LNCAP (cell line): ENCODE measurements around the gene CHMP2A.

Experiments used
- CTCF ChIP-seq: fragments of 450-650 bp; IDR thresholded peaks from 2 replicates; pipeline ENCODE4 v1.5.1; 2017; ENCODE audit warnings: mild to moderate bottlenecking

Gene CHMP2A

DNA sequence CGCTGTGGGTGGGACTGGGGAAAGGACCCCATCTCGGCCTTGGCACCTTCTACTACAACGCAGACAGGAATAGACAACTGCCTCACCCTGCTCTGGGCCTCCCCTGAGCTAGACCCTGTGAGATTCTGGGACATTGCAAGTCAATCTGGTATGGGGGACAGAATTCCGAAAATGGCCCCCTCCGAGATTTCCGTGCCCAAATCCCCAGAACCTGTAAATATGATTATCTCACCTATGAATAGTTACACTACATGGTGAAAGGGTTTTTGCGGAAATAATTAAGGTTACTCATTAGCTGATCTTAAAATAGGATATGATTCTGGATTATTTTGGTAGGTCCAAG is 34.7 kb downstream of the CHMP2A start:
- no peak for TF ChIP-seq CTCF

DNA sequence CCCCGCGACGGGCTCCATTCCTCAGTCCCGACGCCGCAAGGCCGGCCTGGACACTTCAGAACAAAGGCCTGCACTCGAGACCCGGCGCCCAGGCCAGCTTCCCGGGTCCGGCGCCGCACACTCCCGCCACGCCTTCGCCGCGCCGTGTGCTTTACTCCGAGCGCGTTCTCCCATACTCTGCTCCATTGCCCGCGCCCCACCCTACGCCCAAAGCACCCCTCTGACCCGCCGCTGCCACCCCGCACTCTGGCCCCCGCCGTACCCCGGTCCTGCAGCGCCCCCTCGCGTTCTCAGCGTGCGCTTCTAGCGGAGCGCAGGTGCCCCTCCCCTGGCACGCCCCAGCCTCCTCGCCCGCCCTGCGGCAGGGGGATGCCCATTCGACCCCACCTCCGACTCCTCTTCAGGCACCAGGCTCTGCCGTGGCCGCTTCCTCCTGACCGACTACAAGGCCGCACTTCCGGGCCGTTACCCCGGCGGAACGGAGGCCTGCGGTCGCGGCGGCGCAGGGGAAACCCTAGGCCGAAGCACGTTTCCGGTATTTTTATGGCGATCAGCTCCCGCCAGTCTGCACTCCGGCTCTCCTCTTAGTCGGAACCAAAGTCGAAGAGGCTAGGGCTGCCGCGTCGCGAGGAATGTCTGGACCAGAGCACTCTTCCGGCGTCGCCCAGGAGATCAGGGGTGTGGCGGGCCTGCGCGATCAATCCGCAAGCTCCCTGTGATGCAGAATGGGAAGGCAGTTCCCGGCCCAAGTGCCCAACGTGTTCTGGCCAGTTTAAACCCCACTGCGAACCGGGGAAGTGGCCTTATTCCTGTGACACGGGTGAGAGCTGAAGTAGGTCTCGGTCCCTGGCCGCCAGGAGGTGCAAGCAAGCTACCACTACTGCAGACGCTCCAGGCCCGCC is 35.3 kb downstream of the CHMP2A start, which contains the start of gene ZBTB45:
ZBTB45 (minus strand) TSS at position 456 of the 902 bp plus-strand sequence. CDS start 2,137 bp downstream, outside the sequence.
- peak; percentile 59 for TF ChIP-seq CTCF

DNA sequence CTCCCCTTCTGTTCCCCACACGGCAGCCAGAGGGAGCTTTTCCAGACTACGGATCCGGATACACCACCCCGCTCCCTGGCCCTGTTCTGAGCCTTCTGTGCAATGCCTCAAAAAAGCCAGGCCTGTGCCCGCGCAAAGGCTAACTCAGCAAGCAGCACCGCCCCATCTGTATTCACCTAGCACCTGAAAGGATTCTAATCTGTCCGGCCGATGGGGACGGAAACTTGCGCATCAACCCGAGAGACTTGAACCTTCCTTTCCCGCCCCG is 35.9 kb downstream of the CHMP2A start:
- no peak for TF ChIP-seq CTCF

DNA sequence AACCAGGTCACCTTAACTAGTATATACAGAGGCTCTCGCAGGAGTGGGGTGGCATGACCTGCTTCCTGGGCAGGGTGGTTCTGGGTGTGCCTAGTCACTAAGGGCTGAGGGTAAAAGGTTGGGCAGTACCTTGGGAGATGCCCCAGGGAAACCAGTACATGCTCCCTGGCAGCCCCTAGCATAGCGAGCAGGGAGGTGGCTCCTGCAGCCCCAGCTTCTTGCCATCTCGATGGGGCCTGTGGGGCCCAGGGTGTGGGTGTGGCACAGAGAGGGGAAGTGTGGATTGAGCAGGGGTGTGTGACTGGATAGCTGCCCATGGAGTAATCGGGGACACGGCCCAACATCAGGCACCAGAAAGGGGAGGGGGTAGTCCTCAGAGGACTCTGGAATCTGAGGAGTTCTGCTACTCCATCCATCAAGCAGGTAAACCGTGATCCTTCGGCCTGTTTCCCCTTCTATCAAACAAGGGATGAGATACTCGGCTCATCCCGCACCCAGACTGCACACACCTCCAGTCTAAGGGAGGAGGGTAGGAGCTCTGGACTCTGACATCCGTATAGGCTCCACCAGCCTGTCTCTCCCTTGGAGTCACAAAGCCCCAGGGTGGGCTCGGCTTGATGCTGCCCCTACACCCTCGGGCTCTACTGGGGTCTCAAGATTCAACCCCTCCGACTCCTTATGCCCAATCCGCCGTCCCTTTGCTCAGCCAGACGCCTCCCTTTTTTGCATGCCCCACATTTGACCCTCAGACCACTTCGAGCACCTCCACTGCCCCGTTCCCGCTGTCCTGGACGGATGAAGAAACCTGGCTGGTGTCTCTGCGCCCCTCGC is 36.4 kb downstream of the CHMP2A start:
- peak; percentile 12 for TF ChIP-seq CTCF

DNA sequence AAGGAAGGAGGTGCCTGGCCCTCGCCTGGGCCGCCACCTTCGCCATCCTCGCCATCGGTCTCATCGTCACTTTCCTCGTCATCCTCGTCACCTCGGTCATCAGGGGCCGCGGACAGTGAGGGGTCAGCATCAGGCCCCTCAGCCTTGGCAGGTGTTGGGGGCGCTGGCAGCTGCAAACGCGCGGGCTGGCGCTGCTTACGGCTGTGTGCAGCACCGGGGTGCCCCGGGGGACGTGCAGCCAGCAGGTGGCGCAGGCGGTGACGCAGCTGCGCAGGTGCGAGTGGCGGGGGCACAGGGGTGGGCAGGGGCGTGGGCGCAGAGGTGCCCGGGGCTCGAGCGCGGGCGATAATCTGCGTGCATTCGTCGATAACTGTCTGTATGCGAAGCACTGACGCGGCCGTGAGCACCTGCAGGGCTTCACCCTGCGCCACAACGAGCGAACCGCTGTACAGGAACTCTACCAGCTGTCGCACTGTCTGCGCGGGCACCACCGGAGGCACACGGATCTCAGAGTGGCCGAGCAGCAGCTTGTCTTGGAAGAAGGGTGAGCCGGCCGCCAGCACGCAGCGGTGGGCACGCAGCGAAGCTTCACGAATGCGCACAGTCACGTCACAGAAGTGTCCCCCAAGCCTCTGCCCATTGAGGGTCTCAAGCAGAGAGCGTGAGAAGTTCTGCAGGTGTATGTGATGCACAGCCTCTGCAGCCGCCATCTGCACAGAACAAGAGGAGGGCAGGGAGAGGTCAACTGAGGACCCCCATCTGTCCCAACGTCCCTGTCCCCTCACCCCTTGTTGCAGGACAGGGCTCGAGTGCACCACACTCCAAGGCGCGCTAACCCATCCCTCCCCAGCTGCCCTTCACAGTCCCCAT is 37.7 kb downstream of the CHMP2A start:
- peak; percentile 21; the same call in 1 of the 2 replicates for TF ChIP-seq CTCF

DNA sequence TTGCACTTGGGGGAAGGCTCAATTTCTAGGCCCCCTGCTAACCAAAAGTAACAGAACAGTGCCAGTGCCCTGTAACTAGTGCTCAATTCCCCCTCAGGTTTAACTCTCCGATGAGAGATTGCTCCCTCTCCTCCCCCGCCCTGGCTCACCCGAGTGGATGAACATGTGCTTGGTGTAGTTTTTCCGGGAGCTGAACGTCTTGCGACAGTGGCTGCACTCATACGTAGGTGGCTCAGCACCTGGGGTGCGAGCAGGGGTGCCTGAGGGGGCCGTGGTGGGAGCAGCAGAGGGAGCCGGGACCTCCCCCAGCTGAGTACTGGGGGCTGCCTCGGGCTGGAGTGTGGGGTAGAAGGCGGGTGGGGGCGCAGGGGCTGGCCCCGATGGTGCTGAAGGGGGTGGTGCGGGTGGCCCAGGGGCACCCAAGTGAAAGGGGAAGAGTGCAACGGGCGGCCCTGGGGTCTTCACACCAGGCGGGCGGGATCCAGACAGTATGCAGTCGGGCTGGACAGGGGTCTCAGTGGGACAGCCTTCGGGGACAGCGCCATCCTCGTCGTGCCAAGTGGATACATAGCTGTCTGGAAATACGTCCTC is 38.6 kb downstream of the CHMP2A start:
- no peak for TF ChIP-seq CTCF

GRCh38 chr19:58515259-58515658 is 39.6 kb downstream of the CHMP2A start:
- no peak for TF ChIP-seq CTCF
